Cortex of kidney (tissue), 1 donor: Measurements from ENCODE around the gene UNC119B.

Source experiments
- DNase-seq: peaks from one replicate; lab custom pipeline; 2025; lab: John Stamatoyannopoulos, UW

UNC119B gene

DNA sequence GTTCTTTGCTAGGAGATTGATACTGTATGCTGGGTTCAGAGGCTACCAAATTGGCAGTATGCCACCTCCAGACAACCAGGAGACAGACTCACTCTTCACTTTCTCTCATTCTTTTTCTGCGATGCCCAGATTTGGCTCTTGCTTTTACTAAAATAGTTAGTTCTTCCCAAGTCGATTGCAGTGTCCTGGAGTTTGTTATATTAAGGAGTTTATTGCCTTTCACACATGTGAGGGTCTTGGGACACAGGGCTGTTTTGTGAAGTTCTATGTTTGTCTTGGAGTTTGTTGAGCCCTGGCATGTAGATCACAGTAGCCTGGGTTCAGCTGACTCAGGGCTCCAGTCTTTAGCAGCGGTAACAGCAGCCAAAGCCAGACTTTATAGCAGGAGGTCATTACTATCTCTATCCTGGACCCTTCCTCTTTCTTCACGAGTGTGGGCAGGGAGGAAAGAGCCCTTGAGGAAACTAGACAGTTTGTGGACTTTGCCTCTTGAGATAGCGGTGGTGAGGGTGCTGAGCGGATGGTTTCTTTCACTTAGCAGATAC lies 21.7 kb upstream of the UNC119B start:
- no peak for DNase-seq

DNA sequence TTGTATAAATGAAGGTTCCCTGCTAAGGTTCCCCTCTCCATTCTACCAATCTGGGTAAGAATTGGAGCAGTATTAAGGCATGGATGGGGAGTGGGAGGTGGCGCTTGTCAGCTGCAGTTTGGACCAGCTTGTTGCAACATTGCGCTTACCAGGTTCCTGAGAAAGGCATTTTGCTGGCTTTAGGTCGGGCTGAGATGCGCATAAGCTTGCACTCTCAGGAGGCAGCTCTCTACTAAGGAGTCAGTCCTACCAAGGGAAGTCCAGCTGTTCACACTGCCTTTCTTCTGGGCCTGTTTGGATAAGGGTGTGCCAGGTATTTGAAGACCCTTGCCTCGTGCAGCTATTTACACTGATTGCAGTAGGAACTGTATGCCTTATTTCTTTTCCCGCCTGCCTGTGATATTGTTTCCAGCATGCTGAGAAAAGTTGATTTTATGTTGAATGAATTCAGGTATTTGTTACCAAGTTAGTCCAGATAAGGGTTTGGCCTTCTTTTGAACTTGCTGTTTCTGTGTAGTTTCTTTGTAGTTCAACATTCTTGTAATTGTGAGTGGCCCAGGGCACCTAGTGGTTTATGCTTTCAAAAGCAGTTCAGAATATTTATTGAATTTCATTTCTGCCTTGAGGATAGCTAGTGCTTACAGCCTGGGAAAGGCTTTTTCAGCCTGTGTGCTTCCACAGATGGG lies 20.7 kb upstream of the UNC119B start:
- no peak for DNase-seq

- no peak for DNase-seq
Observed at GRCh38 chr12:120690083-120690450, 20.2 kb upstream of the UNC119B start.

DNA sequence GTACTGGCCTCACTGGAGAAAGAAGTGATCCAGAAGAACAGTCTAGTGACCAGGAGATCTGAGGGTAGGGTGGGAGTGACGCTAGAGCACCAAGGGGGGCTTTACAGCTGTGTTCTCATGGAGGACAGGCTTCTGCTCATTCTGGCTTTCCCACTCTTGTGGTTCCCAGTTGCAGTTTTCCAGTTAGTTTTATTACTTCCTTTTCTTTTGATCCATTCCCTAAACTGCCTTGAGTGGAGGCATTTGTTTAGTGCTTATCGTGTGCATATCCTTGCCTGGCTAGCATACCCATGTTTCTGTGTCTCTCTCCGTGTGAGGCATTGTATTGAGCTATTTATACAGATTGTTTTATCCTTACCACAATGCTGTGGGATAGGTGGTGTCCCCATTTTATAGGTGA lies 19.3 kb upstream of the UNC119B start:
- DNase-seq, result no peak

DNA sequence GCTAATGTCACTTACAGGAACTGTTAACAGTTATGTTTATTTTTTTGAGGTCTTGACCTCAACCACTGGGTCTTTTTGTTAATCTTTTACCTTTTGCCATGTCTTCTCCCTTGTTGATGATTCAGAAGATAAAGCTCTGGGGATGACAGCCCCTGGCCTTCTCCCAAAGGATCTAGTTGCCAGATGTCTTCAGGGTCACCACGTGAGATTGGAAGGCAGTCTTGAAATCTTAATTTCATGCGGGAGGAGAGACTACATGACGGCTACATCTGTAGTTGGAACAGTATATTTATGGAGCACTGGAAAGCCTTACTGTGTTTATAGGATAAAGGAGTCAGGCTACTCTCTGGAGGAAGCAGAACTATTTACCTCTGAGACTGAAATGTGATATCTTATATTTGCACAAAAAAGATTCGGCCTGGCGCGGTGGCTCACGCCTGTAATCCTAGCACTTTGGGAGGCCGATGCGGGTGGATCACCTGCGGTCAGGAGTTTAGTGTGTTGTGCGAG lies 17.7 kb upstream of the UNC119B start:
- no peak for DNase-seq

- DNase-seq, result no peak
Observed at GRCh38 chr12:120693848-120694247, 16.4 kb upstream of the UNC119B start.

- no peak for DNase-seq
Observed at GRCh38 chr12:120696626-120697025, 13.6 kb upstream of the UNC119B start.

DNA sequence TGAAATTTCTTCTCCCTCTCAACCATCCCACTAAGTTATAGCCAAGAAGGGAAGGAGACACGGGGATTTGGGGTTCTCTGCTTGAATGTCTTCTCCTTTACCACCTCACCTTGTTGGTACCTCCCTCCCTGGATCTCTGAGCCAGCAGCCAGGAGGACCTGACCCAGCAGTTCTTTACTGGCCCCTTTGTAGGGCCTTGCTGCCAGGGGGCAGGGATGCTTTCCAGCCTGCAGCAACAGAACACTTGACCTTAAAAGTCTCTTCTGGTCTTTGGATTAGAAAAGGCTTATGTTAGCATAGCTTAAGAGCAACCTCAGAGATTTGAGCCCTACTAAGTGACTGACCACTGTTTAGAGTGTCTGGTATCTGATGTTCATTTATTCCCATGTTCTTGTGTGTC lies 12.9 kb upstream of the UNC119B start:
- DNase-seq, result no peak

DNA sequence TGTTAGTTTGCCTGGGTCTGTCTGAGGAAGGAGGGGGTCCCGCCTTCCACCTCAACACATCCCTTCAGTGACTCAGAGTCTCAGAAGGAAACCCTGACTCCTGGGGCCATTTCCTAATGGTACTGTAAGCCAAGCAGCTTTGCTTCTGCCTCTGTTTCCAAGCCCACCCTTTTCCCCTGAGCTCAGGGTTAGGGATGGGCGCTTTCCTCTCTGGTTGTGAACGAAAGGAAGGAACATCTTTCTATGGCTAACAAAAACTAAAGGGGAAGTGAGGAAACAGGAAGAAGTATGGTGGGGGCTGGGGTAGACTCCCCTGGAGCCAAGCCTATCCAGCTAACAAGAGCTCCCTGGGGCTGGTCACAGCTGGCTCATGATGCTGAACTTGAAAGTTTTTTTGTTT lies 11.6 kb upstream of the UNC119B start:
- DNase-seq, result no peak

DNA sequence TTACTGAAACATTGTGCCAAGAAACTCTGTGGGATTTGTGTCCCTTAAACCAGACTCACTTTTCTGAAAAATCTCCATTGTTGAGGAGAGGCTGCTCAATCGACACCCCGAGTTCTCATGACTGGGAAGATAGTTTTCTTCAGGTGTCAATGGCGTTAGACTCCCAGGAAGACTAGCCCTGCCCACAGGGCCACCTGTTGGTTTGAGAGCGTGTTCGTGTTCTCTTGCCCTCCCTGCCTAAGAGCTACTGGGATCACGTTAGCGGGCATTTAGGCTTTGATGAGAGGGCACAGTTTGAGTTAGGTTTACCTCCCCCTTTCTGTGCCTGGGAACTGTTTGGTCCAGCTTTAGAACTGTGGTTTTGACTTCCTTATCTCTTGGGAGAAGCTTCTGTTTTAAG lies 10.7 kb upstream of the UNC119B start:
- no peak for DNase-seq

GRCh38 chr12:120700886-120701285 lies 9.4 kb upstream of the UNC119B start:
- no peak for DNase-seq

DNA sequence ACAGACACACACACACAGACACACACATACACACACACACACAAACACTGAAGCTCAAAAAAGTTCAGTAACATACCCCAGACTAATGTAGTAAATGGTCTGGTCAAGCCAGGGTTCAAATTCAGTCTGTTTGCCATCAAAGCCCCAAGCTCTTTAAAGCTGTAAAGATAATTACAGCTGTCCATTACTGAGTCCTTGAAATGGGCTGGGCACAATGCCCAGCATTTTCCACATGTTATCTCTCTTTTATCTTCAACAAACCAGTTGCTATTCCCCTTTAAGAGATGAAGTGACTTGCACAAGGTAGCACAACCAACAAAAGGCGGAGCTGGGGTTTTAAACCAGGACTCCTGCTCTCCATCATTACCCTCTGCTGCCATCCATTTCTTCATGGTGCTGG lies 7.6 kb upstream of the UNC119B start:
- DNase-seq, result no peak

GRCh38 chr12:120703311-120703942 lies 6.8 kb upstream of the UNC119B start:
- no peak for DNase-seq

DNA sequence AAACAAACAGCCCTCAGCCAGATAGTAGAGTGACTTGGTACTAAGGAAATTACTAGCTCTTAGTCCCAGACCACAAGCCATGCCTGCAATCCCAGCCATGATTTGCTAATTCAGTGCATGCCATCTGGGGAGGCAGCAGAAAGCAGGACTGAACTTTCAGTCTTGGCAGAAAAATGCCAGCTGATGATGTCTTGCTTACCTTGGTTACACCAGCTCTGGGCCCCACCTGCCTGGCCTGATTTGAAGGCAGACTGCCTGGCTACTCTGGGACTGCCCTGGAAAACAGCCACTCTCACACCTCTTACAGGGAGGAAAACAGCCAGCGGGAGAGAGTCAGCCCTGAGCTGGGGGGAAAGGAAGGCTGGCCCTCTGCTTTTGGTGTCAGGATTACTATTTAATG lies 4.6 kb upstream of the UNC119B start:
- DNase-seq, result no peak

DNA sequence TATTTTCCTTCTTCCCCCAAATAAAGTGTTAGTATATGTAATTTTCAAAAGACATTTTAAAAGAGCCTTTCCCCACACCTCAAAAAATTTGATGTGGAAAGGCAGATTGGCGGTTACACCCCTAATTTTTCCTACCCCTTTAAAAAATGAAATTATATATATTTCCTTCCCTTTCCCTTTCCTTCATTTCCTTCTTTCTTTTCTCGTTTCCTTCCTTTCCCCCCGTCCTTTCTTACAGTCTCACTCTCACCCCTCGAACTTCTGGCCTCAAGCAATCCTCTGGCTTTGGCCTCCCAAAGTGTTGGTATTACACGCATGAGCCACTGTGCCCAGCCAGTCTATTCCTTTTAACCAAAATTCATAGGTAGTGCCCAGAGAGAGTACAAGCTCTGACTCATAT lies 4.2 kb upstream of the UNC119B start:
- no peak for DNase-seq

DNA sequence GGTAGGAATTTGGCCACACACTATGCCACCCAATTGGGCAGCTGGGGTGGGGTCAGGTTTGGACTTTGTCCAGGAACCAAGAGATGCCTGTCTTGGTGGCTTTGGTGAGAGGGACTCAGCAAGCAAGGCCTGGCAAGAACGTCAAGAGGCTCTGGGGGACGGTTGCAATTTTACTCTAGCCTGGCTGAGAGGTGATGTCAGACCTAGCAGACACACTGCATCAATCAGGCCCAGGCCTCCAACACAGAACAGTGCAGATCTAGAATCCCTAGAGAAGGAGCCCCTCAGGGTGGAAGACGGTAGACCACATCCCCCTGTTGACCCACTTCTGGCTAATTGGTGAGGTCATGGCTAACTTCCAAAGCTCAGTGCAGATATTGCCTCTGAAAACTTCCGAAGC lies 1.6 kb upstream of the UNC119B start:
- no peak for DNase-seq

- DNase-seq, result no peak
Observed at GRCh38 chr12:120710805-120711296, 593 bp downstream of the UNC119B start.

- DNase-seq, result no peak
Observed at GRCh38 chr12:120711411-120711810, 1.2 kb downstream of the UNC119B start.

GRCh38 chr12:120712610-120713009 lies 2.4 kb downstream of the UNC119B start:
- no peak for DNase-seq

- DNase-seq, result no peak
Observed at GRCh38 chr12:120713861-120714482, 3.7 kb downstream of the UNC119B start.

DNA sequence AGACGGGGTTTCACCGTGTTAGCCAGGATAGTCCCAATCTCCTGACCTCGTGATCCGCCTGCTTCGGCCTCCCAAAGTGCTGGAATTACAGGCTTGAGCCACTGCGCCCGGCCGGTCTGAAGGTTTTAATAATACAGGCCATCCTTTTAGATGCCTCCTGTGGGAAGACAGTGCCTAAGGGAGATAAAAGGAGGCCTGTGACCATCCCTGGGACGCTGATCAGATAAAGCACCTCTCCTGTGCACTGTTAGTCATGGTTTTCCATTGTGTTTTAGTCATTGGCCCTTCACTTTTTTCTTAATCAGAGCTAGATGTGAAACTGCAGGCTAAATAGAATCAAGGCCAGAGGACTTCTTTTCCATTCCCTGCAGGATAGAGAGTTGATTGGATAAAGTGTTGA lies 7.8 kb downstream of the UNC119B start:
- no peak for DNase-seq

- DNase-seq, result no peak
Observed at GRCh38 chr12:120719072-120719471, 8.8 kb downstream of the UNC119B start.
